Lower leg skin (tissue), 4 donors: ENCODE data around the gene NFASC. TPM values are rescaled to one million over a fixed set of nuclear protein-coding genes. Genes with fewer than 3 reads are reported as not detected.

Source experiments
- DNase-seq, 2 donors: peaks; one replicate each; pipeline ENCODE4 v3.0.0-alpha.2; 2019; ENCODE audit warnings: low spot score in 2 of 2
- H3K4me3 ChIP-seq: fragments of 200-600 bp; sonication (generic); 2 replicates; pipeline ENCODE4 v1.5.1; 2017; ENCODE audit warnings: mild to moderate bottlenecking, low read depth; ENCODE audit not compliant: poor library complexity, severe bottlenecking
- CTCF ChIP-seq, 3 donors: fragments of 450-650 bp; IDR thresholded peaks; one replicate each; pipeline ENCODE4 v1.5.1; 2016; ENCODE audit warnings: antibody characterized with exemption in 3 of 3, mild to moderate bottlenecking in 3 of 3, moderate library complexity in 2 of 3
- POLR2A ChIP-seq, 2 donors: fragments of 450-650 bp; IDR thresholded peaks; one replicate each; pipeline ENCODE4 v1.6.1; 2016 to 2017; ENCODE audit warnings: antibody characterized with exemption in 2 of 2, mild to moderate bottlenecking in 1 of 2, moderate library complexity in 1 of 2
- WGBS, 2 donors: methylation state at CpG; one replicate each; pipeline ENCODE4 v1.1.5; 2018; 5-methylcytosine and 5-hydroxymethylcytosine counted together
- intact Hi-C: fragments of 100-400 bp; cut with DNase I; formaldehyde crosslinking; loops from one replicate; pipeline ENCODE4 v1.15.0; 2023; ENCODE audit warnings: low total_unique reads
- total RNA-seq, 4 donors: library from RNA; depleted of rRNA; stranded (reverse); fragments of >200 nt; gene quantifications; one replicate each; pipeline ENCODE4 v1.1.0, GENCODE V29; 2016

NFASC gene
- total RNA-seq, 4 donors from 2014 or later: 10.2 to 17.2 (median 14.2) TPM

- H3K4me3 ChIP-seq: no peak overlapping the region
- peak in 1 of 2 donors; percentile 76 for DNase-seq
- 94 to 97% methylated on average over 7 of the region's 7 CpGs for WGBS, 2 donors
- intact Hi-C loops: no loop called here
- TF ChIP-seq CTCF (IDR thresholded peaks at IDR 0.05) (no peak), POLR2A (IDR thresholded peaks at IDR 0.05) (no peak)
These were observed 10.2 kb downstream of the NFASC start for GRCh38 chr1:204880906-204881305.

- peak in 1 of 2 donors; percentile 23 for DNase-seq
- H3K4me3 ChIP-seq: no peak overlapping the region
- TF ChIP-seq POLR2A (IDR thresholded peaks at IDR 0.05) (no peak), CTCF (IDR thresholded peaks at IDR 0.05) (no peak)
- intact Hi-C loops: no loop called here
- 83 to 96% methylated on average over 3 of the region's 3 CpGs for WGBS, 2 donors
These were observed 11.8 kb downstream of the NFASC start for GRCh38 chr1:204882479-204882878.

- 83 to 89% methylated on average over 3 of the region's 3 CpGs for WGBS, 2 donors
- intact Hi-C loops: no loop called here
These were observed 12.7 kb downstream of the NFASC start for GRCh38 chr1:204883405-204883804.

GRCh38 chr1:204885288-204885711, 14.6 kb downstream of the NFASC start:
- WGBS, 2 donors: 38 to 42% methylated on average over 4 of the region's 4 CpGs
- H3K4me3 ChIP-seq: no peak overlapping the region
- intact Hi-C loops: no loop called here
- no peak for DNase-seq
- TF ChIP-seq POLR2A (IDR thresholded peaks at IDR 0.05) (no peak), CTCF (IDR thresholded peaks at IDR 0.05) (no peak)

More at GRCh38 chr1:204883405-204883804, 12.7 kb downstream of the NFASC start:
- peak in 1 of 2 donors; percentile 81 for DNase-seq
- no peak overlapping the region for H3K4me3 ChIP-seq
- no peak for TF ChIP-seq POLR2A (IDR thresholded peaks at IDR 0.05)
- TF ChIP-seq CTCF (IDR thresholded peaks at IDR 0.05): no peak

- TF ChIP-seq POLR2A (IDR thresholded peaks at IDR 0.05) (no peak), CTCF (IDR thresholded peaks at IDR 0.05) (no peak)
- H3K4me3 ChIP-seq: no peak overlapping the region
- 49 to 50% methylated on average over 8 of the region's 8 CpGs for WGBS, 2 donors
- DNase-seq: no peak
- intact Hi-C loops: no loop called here
These were observed 15.1 kb downstream of the NFASC start for GRCh38 chr1:204885790-204886189.

- WGBS, 2 donors: 85 to 98% methylated on average over 2 of the region's 2 CpGs
- intact Hi-C loops: no loop called here
- TF ChIP-seq CTCF (IDR thresholded peaks at IDR 0.05) (no peak), POLR2A (IDR thresholded peaks at IDR 0.05) (no peak)
- H3K4me3 ChIP-seq: no peak overlapping the region
- no peak for DNase-seq
These were observed 17.2 kb downstream of the NFASC start for GRCh38 chr1:204887846-204888245.
